ENCODE data around the gene PPM1K.

Gene PPM1K

DNA sequence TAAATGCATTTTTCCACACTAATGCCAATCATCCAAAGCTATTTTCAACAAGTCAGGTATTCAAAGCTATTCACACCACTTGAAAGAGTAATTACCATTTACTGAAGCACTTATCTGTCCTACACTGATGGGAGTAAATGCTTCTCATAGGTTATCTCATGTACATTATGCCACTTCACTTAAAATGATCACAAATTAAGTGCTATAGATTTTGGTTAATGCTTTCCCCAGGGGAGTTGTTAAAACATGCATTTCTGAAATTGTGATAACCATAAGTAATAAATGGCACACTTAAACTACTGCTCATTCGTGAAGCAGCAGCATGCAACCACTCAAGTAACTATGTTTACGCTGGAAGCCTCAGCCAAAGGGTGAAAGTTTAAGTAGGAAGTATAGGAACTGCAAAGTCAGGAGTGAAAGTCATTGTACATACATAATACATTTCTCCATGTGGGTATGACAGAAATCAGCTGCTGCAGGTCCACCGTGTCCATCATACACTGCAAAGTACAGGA, 6.6 kb downstream of the PPM1K start:
- H3K79me2 ChIP-seq (ENCODE audit: insufficient read depth, low read length): peaks cover 74% of the 10 kb centered on the region
- peaks cover 25% of the 10 kb centered on the region for H4K20me1 ChIP-seq (ENCODE audit: insufficient read depth, low read length, poor library complexity, severe bottlenecking)
- no peaks in the 10 kb centered on the region for H3K27me3 ChIP-seq (ENCODE audit: insufficient read depth, low read length, poor library complexity, severe bottlenecking)
- H3K36me3 ChIP-seq (ENCODE audit: insufficient read depth, low read length): peaks cover 4% of the 10 kb centered on the region; the same call in 1 of the 2 replicates
- peaks cover 79% of the 10 kb centered on the region for H3K4me1 ChIP-seq (ENCODE audit: insufficient read depth, low read length, poor library complexity, severe bottlenecking)
- TF ChIP-seq, protein P1, sequence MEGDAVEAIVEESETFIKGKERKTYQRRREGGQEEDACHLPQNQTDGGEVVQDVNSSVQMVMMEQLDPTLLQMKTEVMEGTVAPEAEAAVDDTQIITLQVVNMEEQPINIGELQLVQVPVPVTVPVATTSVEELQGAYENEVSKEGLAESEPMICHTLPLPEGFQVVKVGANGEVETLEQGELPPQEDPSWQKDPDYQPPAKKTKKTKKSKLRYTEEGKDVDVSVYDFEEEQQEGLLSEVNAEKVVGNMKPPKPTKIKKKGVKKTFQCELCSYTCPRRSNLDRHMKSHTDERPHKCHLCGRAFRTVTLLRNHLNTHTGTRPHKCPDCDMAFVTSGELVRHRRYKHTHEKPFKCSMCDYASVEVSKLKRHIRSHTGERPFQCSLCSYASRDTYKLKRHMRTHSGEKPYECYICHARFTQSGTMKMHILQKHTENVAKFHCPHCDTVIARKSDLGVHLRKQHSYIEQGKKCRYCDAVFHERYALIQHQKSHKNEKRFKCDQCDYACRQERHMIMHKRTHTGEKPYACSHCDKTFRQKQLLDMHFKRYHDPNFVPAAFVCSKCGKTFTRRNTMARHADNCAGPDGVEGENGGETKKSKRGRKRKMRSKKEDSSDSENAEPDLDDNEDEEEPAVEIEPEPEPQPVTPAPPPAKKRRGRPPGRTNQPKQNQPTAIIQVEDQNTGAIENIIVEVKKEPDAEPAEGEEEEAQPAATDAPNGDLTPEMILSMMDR (conservative IDR thresholded peaks at IDR 0.05; ENCODE audit: low read length): no peak
- no peak for TF ChIP-seq EZH2phosphoT487 (IDR thresholded peaks at IDR 0.05; ENCODE audit: borderline replicate concordance)
- H3F3A ChIP-seq (ENCODE audit: low read depth): peaks cover 4% of the 10 kb centered on the region; the same call in 1 of the 2 replicates
- peak overlapping the region; percentile 17 for H3K4me3 ChIP-seq (ENCODE audit: low read length, poor library complexity, severe bottlenecking)
- no peak overlapping the region for H3K9ac ChIP-seq (ENCODE audit: low read depth, low read length, poor library complexity, severe bottlenecking)
- no peaks in the 10 kb centered on the region for H3K9me2 ChIP-seq (replicated peaks; ENCODE audit: low read depth, low read length)
- H2AFZ ChIP-seq (ENCODE audit: low read length): no peak overlapping the region
- H3K4me2 ChIP-seq (ENCODE audit: low read depth, low read length, poor library complexity, severe bottlenecking): peak overlapping the region; percentile 86
- H3K9me3 ChIP-seq (ENCODE audit: insufficient read depth, low read depth, low read length): 0 out of 2 replicates have a peak, but pooled peaks cover 8% of the 10 kb centered on the region

DNA sequence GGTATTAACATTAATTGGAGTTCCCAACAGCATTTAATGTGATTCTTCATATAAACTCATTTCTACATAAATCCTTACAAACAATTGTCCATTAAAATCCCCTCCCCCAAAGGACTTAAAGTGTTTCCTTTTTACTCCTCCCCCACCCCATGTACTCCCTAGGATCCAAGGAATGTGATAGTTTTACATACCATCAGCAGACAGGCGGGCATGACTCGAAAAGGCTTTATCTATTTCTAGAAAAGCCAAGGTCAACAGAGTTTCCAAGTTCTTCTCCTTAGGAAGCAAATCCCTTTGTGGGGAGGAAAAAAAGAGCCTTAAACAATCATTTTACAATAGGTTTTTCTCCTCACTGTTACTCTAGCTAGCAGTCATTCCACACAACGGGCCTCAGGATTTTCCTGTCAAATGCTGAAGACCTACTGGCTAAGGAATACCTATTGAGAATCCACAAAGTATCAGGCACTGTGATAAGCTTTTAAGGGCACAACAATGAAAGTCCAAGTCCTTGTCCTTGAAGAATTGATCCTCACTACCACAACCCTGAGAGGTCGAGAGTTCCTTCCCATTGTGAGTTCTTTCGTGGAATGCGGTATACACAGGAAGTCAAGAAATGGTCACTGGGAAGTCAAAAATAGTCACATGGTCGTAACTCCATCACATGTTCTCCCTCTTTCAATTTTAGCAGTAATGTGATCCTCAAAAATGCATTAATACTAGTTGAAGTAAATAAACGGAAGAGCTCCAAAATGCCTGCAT, 7.2 kb downstream of the PPM1K start:
- Histone ChIP-seq H3K79me2 (ENCODE audit: insufficient read depth, low read length) (peaks cover 70% of the 10 kb centered on the region), H3K36me3 (ENCODE audit: insufficient read depth, low read length) (peaks cover 4% of the 10 kb centered on the region; the same call in 1 of the 2 replicates), H3K4me3 (ENCODE audit: low read length, poor library complexity, severe bottlenecking) (no peak overlapping the region), H3K9ac (ENCODE audit: low read depth, low read length, poor library complexity, severe bottlenecking) (no peak overlapping the region), H3F3A (ENCODE audit: low read depth) (peaks cover 4% of the 10 kb centered on the region; the same call in 1 of the 2 replicates), H3K27me3 (ENCODE audit: insufficient read depth, low read length, poor library complexity, severe bottlenecking) (no peaks in the 10 kb centered on the region), H3K4me2 (ENCODE audit: low read depth, low read length, poor library complexity, severe bottlenecking) (peak overlapping the region; percentile 86), H3K4me1 (ENCODE audit: insufficient read depth, low read length, poor library complexity, severe bottlenecking) (peaks cover 77% of the 10 kb centered on the region), H2AFZ (ENCODE audit: low read length) (no peak overlapping the region), H3K9me2 (replicated peaks; ENCODE audit: low read depth, low read length) (no peaks in the 10 kb centered on the region), H4K20me1 (ENCODE audit: insufficient read depth, low read length, poor library complexity, severe bottlenecking) (peaks cover 21% of the 10 kb centered on the region), H3K9me3 (ENCODE audit: insufficient read depth, low read depth, low read length) (0 out of 2 replicates have a peak, but pooled peaks cover 8% of the 10 kb centered on the region)
- TF ChIP-seq, protein P1 (conservative IDR thresholded peaks at IDR 0.05; ENCODE audit: low read length): no peak
- TF ChIP-seq EZH2phosphoT487 (IDR thresholded peaks at IDR 0.05; ENCODE audit: borderline replicate concordance): no peak

DNA sequence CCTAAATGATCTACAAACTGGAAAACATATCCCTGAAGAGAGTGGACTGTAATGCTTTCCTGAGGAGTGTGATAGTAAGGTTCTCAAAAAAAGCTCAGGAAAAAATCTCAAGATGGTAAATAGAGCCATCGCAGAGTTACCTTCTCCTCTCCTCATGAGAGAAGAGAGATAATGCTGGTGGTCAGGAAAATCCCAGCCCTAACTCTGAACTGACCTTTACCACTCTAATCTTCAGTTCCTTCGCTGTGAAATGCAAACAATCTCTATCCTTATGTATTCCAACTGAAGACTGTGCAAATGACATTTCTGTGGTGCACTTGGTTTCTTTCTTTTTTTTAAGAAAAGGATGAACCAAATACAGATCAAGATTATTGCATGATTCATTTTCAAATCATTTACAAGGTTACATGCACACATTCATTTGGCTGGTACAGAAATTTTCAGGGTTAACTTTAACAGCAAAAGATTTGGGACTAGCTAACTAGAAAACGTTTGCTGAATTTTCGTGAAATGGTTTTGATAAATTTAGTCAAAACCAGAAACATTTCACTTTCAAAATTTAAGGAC, 8.3 kb downstream of the PPM1K start:
- Histone ChIP-seq H3F3A (ENCODE audit: low read depth) (peaks cover 4% of the 10 kb centered on the region; the same call in 1 of the 2 replicates), H3K9me3 (ENCODE audit: insufficient read depth, low read depth, low read length) (0 out of 2 replicates have a peak, but pooled peaks cover 8% of the 10 kb centered on the region), H2AFZ (ENCODE audit: low read length) (no peak overlapping the region), H3K79me2 (ENCODE audit: insufficient read depth, low read length) (peaks cover 64% of the 10 kb centered on the region), H3K4me3 (ENCODE audit: low read length, poor library complexity, severe bottlenecking) (peak overlapping the region; percentile 55), H4K20me1 (ENCODE audit: insufficient read depth, low read length, poor library complexity, severe bottlenecking) (peaks cover 15% of the 10 kb centered on the region), H3K27me3 (ENCODE audit: insufficient read depth, low read length, poor library complexity, severe bottlenecking) (no peaks in the 10 kb centered on the region), H3K4me2 (ENCODE audit: low read depth, low read length, poor library complexity, severe bottlenecking) (peak overlapping the region; percentile 78), H3K4me1 (ENCODE audit: insufficient read depth, low read length, poor library complexity, severe bottlenecking) (peaks cover 73% of the 10 kb centered on the region), H3K36me3 (ENCODE audit: insufficient read depth, low read length) (peaks cover 4% of the 10 kb centered on the region; the same call in 1 of the 2 replicates), H3K9ac (ENCODE audit: low read depth, low read length, poor library complexity, severe bottlenecking) (no peak overlapping the region), H3K9me2 (replicated peaks; ENCODE audit: low read depth, low read length) (no peaks in the 10 kb centered on the region)
- TF ChIP-seq EZH2phosphoT487 (IDR thresholded peaks at IDR 0.05; ENCODE audit: borderline replicate concordance): no peak
- TF ChIP-seq, protein P1 (conservative IDR thresholded peaks at IDR 0.05; ENCODE audit: low read length): no peak

Data from Loucy (cell line).